GM18868 (cell line): ENCODE results near the gene CHID1.

Experiments
- ATAC-seq: cut with Tn5 transposase; IDR thresholded peaks from one replicate; pipeline ENCODE4 v1.9.1; 2021; ENCODE audit warnings: mild to moderate bottlenecking, moderate library complexity; ENCODE audit not compliant: unreplicated experiment

CHID1 gene

GRCh38 chr11:933142-933851 is 22.7 kb upstream of the CHID1 start:
- no peak for ATAC-seq

- ATAC-seq, result no peak
Measured at GRCh38 chr11:932435-932834, 21.8 kb upstream of the CHID1 start.

- no peak for ATAC-seq
Measured at GRCh38 chr11:931385-931784, 20.8 kb upstream of the CHID1 start.

GRCh38 chr11:929405-929804 is 18.8 kb upstream of the CHID1 start:
- no peak for ATAC-seq

- no peak for ATAC-seq
Measured at GRCh38 chr11:928786-929185, 18.2 kb upstream of the CHID1 start.

GRCh38 chr11:927871-928270 is 17.3 kb upstream of the CHID1 start:
- ATAC-seq, result no peak

- no peak for ATAC-seq
Measured at GRCh38 chr11:926341-926916, 15.8 kb upstream of the CHID1 start.

GRCh38 chr11:925496-926301 is 15.1 kb upstream of the CHID1 start, which contains the start of gene AP2A2:
AP2A2 (plus strand) TSS chr11:925870; CDS start chr11:926022, 152 bp downstream.
- ATAC-seq, result peak; percentile 67

GRCh38 chr11:925158-925495 is 14.5 kb upstream of the CHID1 start:
- ATAC-seq, result no peak

- ATAC-seq, result no peak
Measured at GRCh38 chr11:924406-925157, 14.0 kb upstream of the CHID1 start.

GRCh38 chr11:923691-924405 is 13.2 kb upstream of the CHID1 start:
- ATAC-seq, result no peak

- ATAC-seq, result no peak
Measured at GRCh38 chr11:921921-922678, 11.5 kb upstream of the CHID1 start.

GRCh38 chr11:917426-917825 is 6.8 kb upstream of the CHID1 start:
- ATAC-seq, result no peak

GRCh38 chr11:914747-915501 is 4.3 kb upstream of the CHID1 start:
- no peak for ATAC-seq

- ATAC-seq, result no peak
Measured at GRCh38 chr11:914204-914603, 3.6 kb upstream of the CHID1 start.

GRCh38 chr11:913043-913442 is 2.4 kb upstream of the CHID1 start:
- ATAC-seq, result no peak

GRCh38 chr11:912266-912665 is 1.7 kb upstream of the CHID1 start:
- ATAC-seq, result no peak

GRCh38 chr11:911890-912219 is 1.2 kb upstream of the CHID1 start:
- no peak for ATAC-seq
